NT2/D1 (cell line): ENCODE results near the gene GADD45GIP1.
"Not testable (repeated sequence)": the region's sequence is repeated elsewhere in the genome, so short reads cannot be mapped to it uniquely, and the experiment has no call there.

ENCODE experiments used
- DNase-seq: peaks from one replicate; pipeline ENCODE4 v3.0.0-alpha.2; 2011; ENCODE audit warnings: low read depth, low spot score
- H3K27me3 ChIP-seq: 2 replicates; pipeline ENCODE4 v1.6.0; 2011; ENCODE audit warnings: mild to moderate bottlenecking; ENCODE audit not compliant: insufficient read length, insufficient read depth
- H3K36me3 ChIP-seq: 2 replicates; pipeline ENCODE4 v1.6.1; 2011; ENCODE audit warnings: mild to moderate bottlenecking, low read length, mixed read lengths; ENCODE audit not compliant: insufficient read depth, insufficient read length
- H3K4me1 ChIP-seq: 2 replicates; pipeline ENCODE4 v1.5.1; 2011; ENCODE audit not compliant: insufficient read depth, insufficient read length
- H3K4me3 ChIP-seq: 2 replicates; pipeline ENCODE4 v1.5.1; 2011; ENCODE audit warnings: low read depth; ENCODE audit not compliant: insufficient read length
- H3K9ac ChIP-seq: 2 replicates; pipeline ENCODE4 v1.6.0; 2011; ENCODE audit warnings: low read depth; ENCODE audit not compliant: insufficient read length
- H3K9me3 ChIP-seq: 2 replicates; pipeline ENCODE4 v1.5.1; 2011; ENCODE audit warnings: mild to moderate bottlenecking, low read length; ENCODE audit not compliant: insufficient read depth
- SUZ12 ChIP-seq: IDR thresholded peaks from 2 replicates; pipeline ENCODE4 v1.6.1; 2011; ENCODE audit not compliant: insufficient read length, insufficient read depth; ENCODE audit errors: extremely low read depth
- YY1 ChIP-seq: IDR thresholded peaks from 2 replicates; pipeline ENCODE4 v1.6.1; 2011; ENCODE audit not compliant: insufficient read length, insufficient read depth
- ZNF274 ChIP-seq: IDR thresholded peaks from 2 replicates; pipeline ENCODE4 v1.6.1; 2011; ENCODE audit warnings: mild to moderate bottlenecking, low read depth, low read length

The GADD45GIP1 gene

DNA sequence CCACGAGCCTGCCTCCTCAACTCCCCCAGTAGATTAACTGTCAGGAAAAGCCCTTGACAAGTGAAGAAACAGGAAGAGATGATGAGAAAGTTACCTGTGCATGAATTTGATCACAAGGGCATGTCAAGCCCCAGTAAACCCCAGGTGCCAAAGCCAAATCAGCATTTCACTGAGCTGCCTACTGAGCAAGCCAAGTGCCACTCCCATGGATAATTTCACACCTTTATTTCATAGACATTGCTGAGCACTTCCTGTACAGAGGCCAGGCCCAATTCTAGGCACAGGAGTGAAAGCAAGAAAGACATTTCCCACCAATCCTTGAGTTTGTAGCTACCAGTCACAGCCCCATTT lies 2.4 kb downstream of the GADD45GIP1 start:
- Histone ChIP-seq H3K9me3 (no peaks in the 10 kb centered on the region), H3K9ac (no peak overlapping the region), H3K36me3 (peaks cover 60% of the 10 kb centered on the region), H3K27me3 (no peaks in the 10 kb centered on the region), H3K4me3 (no peak overlapping the region), H3K4me1 (peaks cover 6% of the 10 kb centered on the region)
- DNase-seq = no peak
- no peak for TF ChIP-seq SUZ12
- TF ChIP-seq YY1 = no peak
- no peak for TF ChIP-seq ZNF274

DNA sequence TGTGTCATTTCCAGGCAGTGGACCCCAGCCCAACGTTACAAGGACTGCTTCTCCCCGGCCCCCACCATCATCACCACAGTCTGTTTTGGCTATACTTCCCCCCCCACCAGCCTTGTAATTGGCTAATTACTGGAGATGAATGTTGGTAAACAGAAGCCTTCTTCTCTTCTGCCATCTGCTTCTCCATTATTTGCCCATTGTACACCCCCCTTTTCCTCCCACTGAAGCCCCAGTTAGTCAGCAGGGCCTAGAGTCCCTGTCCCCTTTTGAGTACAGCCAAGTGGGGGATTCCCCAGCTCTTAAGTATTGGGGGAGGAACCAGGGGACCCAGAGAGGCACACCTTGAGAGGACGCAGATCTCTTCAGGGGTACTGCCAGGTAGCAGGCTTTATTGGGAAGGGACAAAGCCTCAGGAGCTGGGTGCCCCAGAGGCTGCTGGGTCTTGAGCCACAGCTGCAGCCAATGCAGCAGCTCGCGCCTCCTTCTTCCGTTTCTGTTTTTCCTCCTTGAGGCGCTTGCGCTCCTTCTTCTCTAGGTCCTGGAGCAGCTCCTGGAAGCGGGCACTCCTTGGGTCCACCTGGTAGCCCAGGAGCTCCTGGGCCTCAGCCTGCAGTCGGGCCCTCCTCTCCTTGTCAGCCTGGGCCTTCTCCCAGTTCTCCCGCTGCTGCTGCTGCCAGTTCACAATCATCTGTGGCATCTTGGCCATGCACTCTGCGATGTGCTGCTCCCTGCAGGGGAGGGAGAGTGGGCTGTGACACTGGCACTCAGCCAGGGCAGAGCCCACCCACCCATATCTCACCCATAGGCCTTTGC lies 3.0 kb downstream of the GADD45GIP1 start:
- peak overlapping the region; percentile 10 for H3K9ac ChIP-seq
- H3K4me3 ChIP-seq = no peak overlapping the region
- peaks cover 6% of the 10 kb centered on the region for H3K4me1 ChIP-seq
- H3K27me3 ChIP-seq = no peaks in the 10 kb centered on the region
- TF ChIP-seq YY1 = no peak
- no peak for TF ChIP-seq SUZ12
- no peak for TF ChIP-seq ZNF274
- peaks cover 66% of the 10 kb centered on the region for H3K36me3 ChIP-seq
- no peaks in the 10 kb centered on the region for H3K9me3 ChIP-seq
- no peak for DNase-seq

DNA sequence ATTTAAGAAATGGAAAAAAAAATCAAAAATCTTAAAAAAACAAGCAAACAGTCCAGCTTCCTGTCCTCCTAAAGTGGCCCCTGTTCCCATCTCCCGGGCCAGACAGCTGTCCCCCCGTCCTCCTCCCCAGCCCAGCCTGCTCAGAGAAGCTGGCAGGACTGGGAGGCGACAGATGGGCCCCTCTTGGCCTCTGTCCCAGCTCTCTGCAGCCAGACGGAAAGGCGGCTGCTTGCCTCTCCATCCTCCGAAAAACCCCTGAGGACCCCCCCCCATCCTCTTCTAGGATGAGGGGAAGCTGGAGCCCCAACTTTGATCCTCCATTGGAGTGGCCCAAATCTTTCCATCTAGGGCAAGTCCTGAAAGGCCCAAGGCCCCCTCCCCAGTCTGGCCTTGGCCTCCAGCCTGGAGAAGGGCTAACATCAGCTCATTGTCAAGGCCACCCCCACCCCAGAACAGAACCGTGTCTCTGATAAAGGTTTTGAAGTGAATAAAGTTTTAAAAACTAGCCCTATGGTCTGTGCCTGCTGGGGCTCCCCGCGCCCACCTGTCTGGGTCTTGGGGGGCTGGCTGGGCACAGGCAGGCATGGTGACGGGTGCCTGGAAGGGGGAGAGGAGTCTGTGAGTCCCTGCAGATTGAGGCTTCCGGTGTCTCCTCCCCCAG lies 3.8 kb downstream of the GADD45GIP1 start:
- no peak for TF ChIP-seq YY1
- TF ChIP-seq ZNF274 = no peak
- no peak for TF ChIP-seq SUZ12
- Histone ChIP-seq H3K9ac (peak overlapping the region; percentile 10), H3K4me3 (no peak overlapping the region), H3K4me1 (peaks cover 8% of the 10 kb centered on the region), H3K27me3 (no peaks in the 10 kb centered on the region), H3K36me3 (peaks cover 74% of the 10 kb centered on the region), H3K9me3 (no peaks in the 10 kb centered on the region)
- DNase-seq = no peak

GRCh38 chr19:12952488-12953137 lies 4.4 kb downstream of the GADD45GIP1 start:
- no peaks in the 10 kb centered on the region for H3K27me3 ChIP-seq
- no peak overlapping the region for H3K9ac ChIP-seq
- H3K4me1 ChIP-seq = peaks cover 15% of the 10 kb centered on the region
- H3K4me3 ChIP-seq = no peak overlapping the region
- no peaks in the 10 kb centered on the region for H3K9me3 ChIP-seq
- peaks cover 80% of the 10 kb centered on the region for H3K36me3 ChIP-seq
- no peak for DNase-seq
- TF ChIP-seq YY1 (no peak), SUZ12 (no peak), ZNF274 (no peak)

- not testable (repeated sequence) for DNase-seq, H3K9me3 ChIP-seq, H3K4me3 ChIP-seq, H3K27me3 ChIP-seq, H3K9ac ChIP-seq
- Histone ChIP-seq H3K36me3 (peaks cover 85% of the 10 kb centered on the region), H3K4me1 (peaks cover 17% of the 10 kb centered on the region)
These were observed 5.0 kb downstream of the GADD45GIP1 start for GRCh38 chr19:12952050-12952449.

GRCh38 chr19:12949363-12950283 lies 7.4 kb downstream of the GADD45GIP1 start:
- TF ChIP-seq SUZ12 = no peak
- TF ChIP-seq ZNF274 = no peak
- TF ChIP-seq YY1 = no peak
- Histone ChIP-seq H3K9ac (peak overlapping the region; percentile 52), H3K9me3 (no peaks in the 10 kb centered on the region), H3K36me3 (peaks cover 80% of the 10 kb centered on the region), H3K27me3 (no peaks in the 10 kb centered on the region), H3K4me3 (no peak overlapping the region), H3K4me1 (peaks cover 17% of the 10 kb centered on the region)
- DNase-seq = no peak
